ENCODE data around the gene OR10A3.

Gene OR10A3

DNA sequence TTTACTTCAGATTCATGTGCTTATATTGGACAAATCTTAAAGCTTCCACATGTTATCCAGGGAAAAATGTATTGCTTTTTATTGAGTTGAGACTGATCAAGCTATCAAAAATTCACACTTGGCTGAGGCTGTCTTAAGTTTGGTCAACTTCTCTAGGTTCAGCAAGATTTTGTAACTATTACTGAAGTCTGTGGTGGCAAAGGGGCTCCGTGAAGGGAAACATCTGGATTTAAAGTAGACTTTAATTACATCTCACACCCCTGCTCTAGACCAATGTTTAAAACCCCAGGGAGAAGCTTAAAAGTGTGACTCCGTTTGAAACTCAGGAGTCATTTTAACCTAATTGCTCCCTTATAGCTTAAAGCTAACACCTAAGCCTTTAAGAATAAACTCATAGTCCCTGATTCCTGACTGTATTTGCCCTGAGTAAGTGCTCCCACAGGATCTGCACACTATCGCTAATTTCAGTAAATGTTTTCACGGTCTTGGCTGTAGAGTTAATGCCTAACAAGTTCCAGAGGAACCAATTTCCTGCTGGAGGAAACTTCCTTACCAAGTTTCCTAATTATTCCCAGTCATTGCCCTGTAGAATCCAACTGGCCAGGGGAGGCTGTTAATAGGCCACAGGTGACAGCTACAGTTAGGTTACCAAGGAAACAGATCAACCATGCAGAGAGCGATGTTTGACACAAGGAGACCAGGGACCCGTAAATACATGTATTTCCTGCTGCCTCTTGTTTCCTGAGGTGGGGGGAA, 50.9 kb downstream of the OR10A3 start:
- TF ChIP-seq, protein P1, sequence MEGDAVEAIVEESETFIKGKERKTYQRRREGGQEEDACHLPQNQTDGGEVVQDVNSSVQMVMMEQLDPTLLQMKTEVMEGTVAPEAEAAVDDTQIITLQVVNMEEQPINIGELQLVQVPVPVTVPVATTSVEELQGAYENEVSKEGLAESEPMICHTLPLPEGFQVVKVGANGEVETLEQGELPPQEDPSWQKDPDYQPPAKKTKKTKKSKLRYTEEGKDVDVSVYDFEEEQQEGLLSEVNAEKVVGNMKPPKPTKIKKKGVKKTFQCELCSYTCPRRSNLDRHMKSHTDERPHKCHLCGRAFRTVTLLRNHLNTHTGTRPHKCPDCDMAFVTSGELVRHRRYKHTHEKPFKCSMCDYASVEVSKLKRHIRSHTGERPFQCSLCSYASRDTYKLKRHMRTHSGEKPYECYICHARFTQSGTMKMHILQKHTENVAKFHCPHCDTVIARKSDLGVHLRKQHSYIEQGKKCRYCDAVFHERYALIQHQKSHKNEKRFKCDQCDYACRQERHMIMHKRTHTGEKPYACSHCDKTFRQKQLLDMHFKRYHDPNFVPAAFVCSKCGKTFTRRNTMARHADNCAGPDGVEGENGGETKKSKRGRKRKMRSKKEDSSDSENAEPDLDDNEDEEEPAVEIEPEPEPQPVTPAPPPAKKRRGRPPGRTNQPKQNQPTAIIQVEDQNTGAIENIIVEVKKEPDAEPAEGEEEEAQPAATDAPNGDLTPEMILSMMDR (IDR thresholded peaks at IDR 0.05; ENCODE audit: control insufficient read depth, insufficient read depth, low read depth, low read length, missing control alignments), result no peak
- H3K4me3 ChIP-seq (ENCODE audit: control insufficient read depth, low read depth, low read length), result peak overlapping the region; percentile 19; the same call in 1 of the 2 replicates
- DNase-seq (ENCODE audit: low read depth), result no peak

DNA sequence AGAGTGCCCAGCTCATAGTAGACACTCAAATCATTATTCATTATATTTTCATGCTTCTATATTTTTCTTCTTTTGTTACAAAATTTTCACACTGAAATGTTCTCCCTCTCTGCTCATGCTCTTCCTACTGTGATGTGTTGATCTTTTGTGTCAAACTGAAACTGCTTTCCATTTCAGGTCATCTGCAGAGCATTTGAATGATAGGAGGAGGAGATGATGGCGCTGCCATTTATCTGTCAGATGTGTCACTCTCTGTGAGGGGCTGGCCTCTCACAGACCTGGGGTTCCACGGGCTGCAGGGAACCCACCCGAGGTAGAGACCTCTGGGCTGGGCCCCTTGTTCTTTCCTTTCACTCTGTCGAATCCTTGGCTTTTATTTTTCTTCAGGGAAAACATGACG, 51.5 kb downstream of the OR10A3 start:
- no peak for DNase-seq (ENCODE audit: low read depth)
- TF ChIP-seq, protein P1 (IDR thresholded peaks at IDR 0.05; ENCODE audit: control insufficient read depth, insufficient read depth, low read depth, low read length, missing control alignments), result no peak
- peak overlapping the region; percentile 19; the same call in 1 of the 2 replicates for H3K4me3 ChIP-seq (ENCODE audit: control insufficient read depth, low read depth, low read length)
